Endothelial cell of umbilical vein (primary cell): ENCODE data around the gene LZTS2. TPM values are rescaled to one million over a fixed set of nuclear protein-coding genes. Genes with fewer than 3 reads are reported as not detected.

Source experiments
- BruUV-seq: library from RNA; stranded (reverse); fragments of 400-500 nt; replicated peaks from 2 replicates; lab custom pipeline; 2021; lab: Mats Ljungman, UMichigan
- CTCF ChIA-PET: fragments of 300-600, 350-600 bp; sonication (Branson Sonifier 250); formaldehyde crosslinking; loops from one replicate; lab custom pipeline; 2021; ENCODE audit warnings: antibody characterized with exemption, inconsistent platforms; lab: Charles Lee
- POLR2A ChIA-PET: fragments of 300-600, 350-600 bp; sonication (Branson Sonifier 250); formaldehyde crosslinking; loops from one replicate; lab custom pipeline; 2021; ENCODE audit warnings: antibody characterized with exemption, inconsistent platforms; lab: Charles Lee
- DNase-seq: peaks from one replicate; pipeline ENCODE4 v3.0.0-alpha.2; 2011; ENCODE audit warnings: low read depth, low spot score
- FAIRE-seq: peaks from 2 replicates; lab custom pipeline; 2011; peaks lifted over from hg19 to GRCh38; lab: Jason Lieb, UNC
- H2AFZ ChIP-seq: 2 replicates; pipeline ENCODE4 v1.6.0; 2012; ENCODE audit warnings: low read depth, low read length, control low read depth, inconsistent platforms
- H3K27ac ChIP-seq: 2 replicates; pipeline ENCODE4 v1.5.1; 2011; ENCODE audit warnings: low read depth, mild to moderate bottlenecking, control low read depth, low read length, moderate library complexity; ENCODE audit not compliant: insufficient read depth
- H3K27me3 ChIP-seq, 2 experiments: 2 replicates each; pipeline versions ENCODE4 v1.6.0 to v1.6.1; 2011; ENCODE audit warnings: low read length in 2 of 2, mixed read lengths in 1 of 2; ENCODE audit not compliant: control insufficient read depth in 2 of 2, insufficient read depth in 2 of 2
- H3K36me3 ChIP-seq, 2 experiments: 2 replicates in 1 of 2; 3 replicates in 1 of 2; pipeline ENCODE4 v1.5.1; 2011; ENCODE audit warnings: low read length in 2 of 2, mild to moderate bottlenecking in 1 of 2, moderate library complexity in 1 of 2; ENCODE audit not compliant: control insufficient read depth in 2 of 2, insufficient read depth in 2 of 2; ENCODE audit errors: extremely low read depth in 1 of 2
- H3K4me1 ChIP-seq: 3 replicates; pipeline ENCODE4 v1.5.1; 2011; ENCODE audit warnings: mild to moderate bottlenecking, low read length; ENCODE audit not compliant: control insufficient read depth, insufficient read depth; ENCODE audit errors: extremely low read depth
- H3K4me2 ChIP-seq: 2 replicates; pipeline ENCODE4 v1.6.1; 2011; ENCODE audit warnings: low read length, control low read depth, mixed read lengths; ENCODE audit not compliant: insufficient read depth
- H3K4me3 ChIP-seq, 3 experiments: fragments of 200-600 bp in 1 of 3; sonication (generic), shearing (Covaris generic) in 1 of 3; replicated peaks in 1 of 3; 2 replicates each; pipeline ENCODE4 v1.5.1; 2011 to 2016; ENCODE audit warnings: control low read depth in 3 of 3, low read length in 3 of 3, mild to moderate bottlenecking in 2 of 3, inconsistent platforms in 1 of 3, low read depth in 1 of 3, moderate library complexity in 1 of 3; ENCODE audit not compliant: insufficient read depth in 1 of 3
- H3K79me2 ChIP-seq: 2 replicates; pipeline ENCODE4 v1.6.0; 2012; ENCODE audit warnings: low read length, inconsistent platforms; ENCODE audit not compliant: control insufficient read depth, insufficient read depth
- H3K9ac ChIP-seq: replicated peaks from 2 replicates; pipeline ENCODE3; 2011; ENCODE audit warnings: low read length, control low read depth; ENCODE audit not compliant: insufficient read depth; ENCODE audit errors: extremely low read depth
- H3K9me1 ChIP-seq: replicated peaks from 3 replicates; pipeline ENCODE4 v1.6.0; 2011; ENCODE audit warnings: mild to moderate bottlenecking, low read length; ENCODE audit not compliant: control insufficient read depth, insufficient read depth; ENCODE audit errors: extremely low read depth
- H3K9me3 ChIP-seq: replicated peaks from 2 replicates; pipeline ENCODE4 v1.5.1; 2012; ENCODE audit warnings: low read length, inconsistent platforms; ENCODE audit not compliant: control insufficient read depth, insufficient read depth
- H4K20me1 ChIP-seq: replicated peaks from 2 replicates; pipeline ENCODE3; 2011; ENCODE audit warnings: mild to moderate bottlenecking, low read length; ENCODE audit not compliant: control insufficient read depth, insufficient read depth; ENCODE audit errors: extremely low read depth
- CTCF ChIP-seq, 2 donors: IDR thresholded peaks; 1 replicate in 1 of 2; 2 replicates in 1 of 2; pipeline ENCODE4 v1.5.1; 2011; ENCODE audit warnings: low read length in 2 of 2, mild to moderate bottlenecking in 2 of 2, moderate library complexity in 2 of 2, control low read depth in 1 of 2, inconsistent platforms in 1 of 2, low read depth in 1 of 2; ENCODE audit not compliant: insufficient read depth in 1 of 2; ENCODE audit errors: extremely low read depth in 1 of 2
- EZH2 ChIP-seq: IDR thresholded peaks from 2 replicates; pipeline ENCODE4 v1.6.1; 2012; ENCODE audit warnings: borderline replicate concordance, low read depth, mild to moderate bottlenecking, moderate library complexity, low read length, inconsistent platforms; ENCODE audit not compliant: severe bottlenecking
- FOS ChIP-seq: IDR thresholded peaks from 2 replicates; pipeline ENCODE4 v1.6.1; 2011; ENCODE audit warnings: mild to moderate bottlenecking, low read length, moderate library complexity, borderline replicate concordance; ENCODE audit not compliant: insufficient read depth
- GATA2 ChIP-seq: IDR thresholded peaks from 2 replicates; pipeline ENCODE4 v1.7.0; 2011; ENCODE audit warnings: low read depth, mild to moderate bottlenecking, moderate library complexity, mixed read lengths, low read length; ENCODE audit not compliant: insufficient read length, insufficient read depth
- JUN ChIP-seq: IDR thresholded peaks from 2 replicates; pipeline ENCODE4 v1.6.1; 2011; ENCODE audit warnings: borderline replicate concordance, low read depth; ENCODE audit not compliant: insufficient read length, insufficient read depth
- MAX ChIP-seq: IDR thresholded peaks from 2 replicates; pipeline ENCODE4 v1.6.1; 2011; ENCODE audit not compliant: insufficient read depth, insufficient read length
- MYC ChIP-seq: IDR thresholded peaks from one replicate; pipeline ENCODE4 v1.6.1; 2011; ENCODE audit warnings: mild to moderate bottlenecking, low read depth, low read length
- POLR2A ChIP-seq: IDR thresholded peaks from 2 replicates; pipeline ENCODE4 v1.6.1; 2012; ENCODE audit warnings: low read depth, mild to moderate bottlenecking, control low read depth, low read length
- POLR2AphosphoS5 ChIP-seq: IDR thresholded peaks from 2 replicates; pipeline ENCODE4 v1.6.1; 2012; ENCODE audit warnings: low read depth, mild to moderate bottlenecking, control low read depth, low read length, moderate library complexity; ENCODE audit not compliant: insufficient read depth
- dilution Hi-C: fragments of 300-500 bp; cut with MboI; formaldehyde crosslinking; loops from one replicate; pipeline ENCODE4 v1.15.0; 2019; ENCODE audit warnings: low sequenced_read_pairs; ENCODE audit not compliant: extremely low pct_ligation_motif_present
- intact Hi-C: fragments of 100-400 bp; cut with micrococcal nuclease; formaldehyde crosslinking; loops from one replicate; pipeline ENCODE4 v1.10.0; 2022
- polyA plus RNA-seq, 4 experiments: library from polyadenylated mRNA; depleted of rRNA in 3 of 4; stranded (reverse) in 3 of 4; unstranded in 1 of 4; fragments of >200 nt; gene quantifications; 2 replicates each; pipeline versions ENCODE4 v1.2.1 to v1.2.3, GENCODE V29; 2011 to 2012; ENCODE audit warnings: missing spikeins in 1 of 4
- total RNA-seq: library from RNA; stranded (reverse); gene quantifications from 2 replicates; pipeline ENCODE4 v1.2.3, GENCODE V29; 2021

The LZTS2 gene
- total and polyA plus RNA-seq, 2 donors (not counting 3 experiments of a cell fraction or from before 2014, with no cell fraction given), result 70.8 to 79.5 TPM

GRCh38 chr10:100985336-100985735 lies 14.3 kb upstream of the LZTS2 start:
- H3K9ac ChIP-seq, result no peak overlapping the region
- ChIA-PET POLR2A (no interaction called here), CTCF (interaction anchor here (1.1 to 1.4 kb wide), 3 partner anchors 13 to 29 kb away, joined by 3 to 4 read pairs (median 3); partner anchors contain the start of gene SEMA4G)
- no TSS peak for BruUV-seq
- dilution Hi-C loops, result no loop called here
- no peaks in the 10 kb centered on the region for H3K27me3 ChIP-seq
- no peak for DNase-seq
- no peak for FAIRE-seq
- TF ChIP-seq CTCF (IDR thresholded peaks at IDR 0.05; ENCODE audit: extremely low read depth in 1 of 2, insufficient read depth in 1 of 2, low read depth in 1 of 2, low read length in 2 of 2) (no peak), POLR2AphosphoS5 (no peak), GATA2 (no peak), MAX (no peak), FOS (no peak), POLR2A (no peak), MYC (no peak), JUN (no peak), EZH2 (no peak)
- no peak overlapping the region for H3K4me2 ChIP-seq
- H4K20me1 ChIP-seq, result no peaks in the 10 kb centered on the region
- no peak overlapping the region for H2AFZ ChIP-seq
- H3K9me3 ChIP-seq, result no peaks in the 10 kb centered on the region
- peaks cover 26% of the 10 kb centered on the region for H3K79me2 ChIP-seq
- no peak overlapping the region for H3K4me3 ChIP-seq
- no peaks in the 10 kb centered on the region for H3K9me1 ChIP-seq
- intact Hi-C loops, result no loop called here
- H3K4me1 ChIP-seq, result peaks cover 12% of the 10 kb centered on the region
- no peak overlapping the region for H3K27ac ChIP-seq
- H3K36me3 ChIP-seq, result peaks cover 0 to 14% of the 10 kb centered on the region in 2 experiments
